OCI-LY3 (cell line): ENCODE measurements around the gene STX18.

Experiments used
- CTCF ChIP-seq: fragments of 200-600, 300-600 bp; sonication (generic); IDR thresholded peaks from 2 replicates; pipeline ENCODE4 v1.5.1; 2014; ENCODE audit warnings: antibody characterized with exemption, low read length, low read depth
- EZH2phosphoT487 ChIP-seq: fragments of 200-600 bp; shearing (Covaris generic); IDR thresholded peaks from 2 replicates; pipeline ENCODE4 v1.6.1; 2018; ENCODE audit warnings: antibody characterized with exemption, mixed run types, low read depth

GRCh38 chr4:4418676-4419390, 123.0 kb downstream of the STX18 start:
- TF ChIP-seq CTCF (no peak), EZH2phosphoT487 (no peak)
